Central memory CD4-positive, alpha-beta T cell (primary cell): Measurements from ENCODE around the gene MTMR1.

ENCODE experiments used
- DNase-seq: peaks from one replicate; pipeline ENCODE4 v3.0.0; 2022

Gene MTMR1

GRCh38 chrX:150697641-150698040 is 4.4 kb downstream of the MTMR1 start:
- no peak for DNase-seq

DNA sequence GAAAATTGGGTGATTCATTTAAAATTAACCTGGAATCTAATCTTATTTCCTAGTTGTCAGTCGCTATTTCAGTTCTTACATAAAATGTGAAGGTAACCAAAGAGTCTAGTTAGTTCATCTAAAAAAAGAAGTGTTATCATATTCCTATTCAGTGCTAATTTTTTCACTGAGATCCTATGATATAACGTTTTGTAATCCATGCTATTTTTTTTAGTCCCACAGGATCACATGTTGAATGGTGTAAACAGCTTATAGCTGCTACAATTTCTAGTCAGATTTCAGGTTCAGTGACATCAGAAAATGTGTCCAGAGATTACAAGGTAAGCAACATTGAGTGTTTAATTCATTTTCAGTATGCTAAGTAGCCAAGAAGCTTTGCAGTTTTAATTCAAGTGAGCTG is 5.8 kb downstream of the MTMR1 start:
- DNase-seq, result no peak

- no peak for DNase-seq
These were observed 6.9 kb downstream of the MTMR1 start for GRCh38 chrX:150700107-150700506.

GRCh38 chrX:150701377-150701776 is 8.2 kb downstream of the MTMR1 start:
- no peak for DNase-seq

GRCh38 chrX:150702966-150703694 is 9.9 kb downstream of the MTMR1 start:
- DNase-seq, result no peak

- DNase-seq, result no peak
These were observed 10.4 kb downstream of the MTMR1 start for GRCh38 chrX:150703695-150703974.

DNA sequence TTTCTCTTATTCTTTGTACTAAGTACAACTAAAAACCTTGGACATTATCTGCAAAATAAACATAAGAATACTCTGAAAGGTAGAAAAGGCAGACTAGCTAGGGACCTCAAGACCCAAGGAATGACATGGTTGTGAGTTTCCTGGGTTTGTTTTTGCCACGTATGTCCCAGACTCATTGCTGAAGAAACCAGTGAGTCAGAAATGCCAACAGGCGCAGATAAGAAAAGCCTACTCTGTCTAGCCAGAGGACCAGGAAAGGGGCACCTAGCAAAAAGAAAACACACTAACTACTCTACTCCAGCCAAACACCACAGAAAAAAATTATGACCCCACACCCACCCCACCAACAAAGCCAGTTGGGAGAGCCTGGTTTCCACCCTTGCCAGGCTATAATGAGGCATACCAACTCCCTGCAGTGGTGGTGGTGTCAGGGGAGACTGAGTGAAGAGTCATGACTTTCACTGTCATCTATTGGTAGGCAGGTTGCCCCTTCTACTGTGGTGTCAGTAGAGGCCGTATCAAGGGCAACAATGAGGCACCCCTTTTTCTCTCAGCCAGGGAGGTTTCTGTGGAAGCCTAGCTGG is 10.9 kb downstream of the MTMR1 start:
- DNase-seq, result no peak

- no peak for DNase-seq
These were observed 19.4 kb downstream of the MTMR1 start for GRCh38 chrX:150712619-150713018.

DNA sequence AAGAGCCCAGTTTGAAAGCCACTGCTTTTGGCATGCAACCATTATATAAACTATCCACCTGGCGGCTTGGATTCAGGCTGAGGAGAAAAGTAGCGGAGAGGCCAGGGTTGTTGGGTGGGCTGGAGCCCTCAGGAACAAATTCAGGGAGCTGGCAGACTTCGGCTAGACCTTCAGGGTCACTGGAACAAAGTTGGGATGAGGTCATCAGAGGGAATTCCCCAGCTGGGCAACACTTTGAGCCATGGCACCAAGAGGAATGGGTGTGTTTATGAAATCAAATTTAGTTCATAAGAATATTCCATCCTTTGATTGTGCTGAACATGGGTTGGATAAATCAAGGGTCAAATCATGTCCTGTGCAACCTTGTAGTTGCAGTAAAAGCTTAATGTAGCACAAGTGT is 22.0 kb downstream of the MTMR1 start:
- DNase-seq, result no peak

DNA sequence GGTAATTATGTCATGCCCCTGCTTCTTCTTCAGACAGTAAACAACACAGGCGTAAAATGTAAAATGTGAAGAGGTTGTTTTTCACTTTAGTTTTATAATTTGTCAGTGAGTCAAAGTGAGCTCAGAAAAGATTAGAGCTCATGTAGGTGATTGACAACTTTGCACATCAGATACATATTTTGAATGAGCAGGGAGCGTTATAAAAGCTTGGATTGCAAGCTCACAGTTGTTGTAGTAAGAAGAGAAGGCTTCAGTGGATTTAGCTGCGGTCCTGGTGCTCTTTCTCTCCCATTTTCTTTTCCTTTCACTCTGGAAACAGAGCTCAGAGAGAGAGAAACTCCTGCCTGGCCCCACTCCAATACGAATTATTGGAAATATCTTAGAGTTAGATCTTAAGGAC is 26.4 kb downstream of the MTMR1 start:
- DNase-seq, result no peak

DNA sequence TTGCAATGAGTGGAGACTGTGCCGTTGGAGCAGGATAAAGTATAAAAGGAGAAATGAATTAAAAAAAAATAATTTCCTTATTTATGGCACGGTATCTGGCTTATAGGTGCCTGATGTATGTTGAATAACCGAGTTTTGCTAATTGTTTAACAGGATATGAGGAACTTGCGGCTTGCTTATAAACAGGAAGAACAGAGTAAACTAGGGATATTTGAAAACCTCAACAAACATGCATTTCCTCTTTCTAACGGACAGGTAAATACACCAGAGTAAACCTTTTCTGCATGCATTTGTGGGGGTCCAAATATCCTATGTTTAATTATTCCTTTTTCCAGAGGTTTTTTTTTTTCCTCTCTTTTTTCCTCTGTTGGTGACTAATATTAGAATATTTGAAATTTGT is 36.8 kb downstream of the MTMR1 start:
- no peak for DNase-seq

- no peak for DNase-seq
These were observed 37.5 kb downstream of the MTMR1 start for GRCh38 chrX:150730719-150731118.

DNA sequence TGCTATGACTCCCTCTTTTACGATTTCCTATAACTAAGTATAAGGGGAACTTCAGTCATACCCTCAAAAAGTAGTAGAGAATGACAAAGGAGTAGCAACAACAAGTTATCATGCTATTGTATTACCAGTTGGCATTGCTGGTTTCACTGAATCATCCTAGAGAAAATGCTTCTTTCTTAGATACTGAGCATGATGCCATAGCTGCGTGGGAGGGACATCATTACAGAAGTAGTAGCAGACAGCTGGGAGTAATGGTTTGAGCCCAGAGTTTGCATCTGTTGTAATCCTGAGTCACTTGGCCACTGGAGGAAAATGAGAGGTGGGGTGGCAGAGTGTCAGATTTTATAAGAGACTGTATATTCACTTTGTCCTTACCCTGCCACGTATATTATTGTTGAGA is 38.6 kb downstream of the MTMR1 start:
- no peak for DNase-seq

- no peak for DNase-seq
These were observed 43.3 kb downstream of the MTMR1 start for GRCh38 chrX:150736475-150736874.

DNA sequence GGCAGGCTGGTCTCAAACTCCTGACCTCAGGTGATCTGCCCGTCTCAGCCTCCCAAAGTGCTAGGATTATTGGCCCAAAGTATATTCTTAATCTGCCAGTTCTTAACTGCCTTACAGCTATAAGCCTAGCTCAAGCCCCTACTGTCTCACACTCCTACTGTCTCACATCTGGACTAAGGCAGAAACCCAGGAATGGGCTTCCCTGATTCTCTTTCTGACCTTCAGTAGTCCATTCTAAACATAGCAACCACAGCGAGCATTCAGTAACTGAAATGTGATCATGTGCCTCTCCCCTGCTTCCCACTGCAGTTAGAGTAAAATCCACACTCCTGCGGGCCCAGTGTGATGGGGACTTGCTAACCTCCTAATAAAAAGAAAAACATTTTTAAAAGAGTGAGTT is 58.9 kb downstream of the MTMR1 start:
- no peak for DNase-seq

DNA sequence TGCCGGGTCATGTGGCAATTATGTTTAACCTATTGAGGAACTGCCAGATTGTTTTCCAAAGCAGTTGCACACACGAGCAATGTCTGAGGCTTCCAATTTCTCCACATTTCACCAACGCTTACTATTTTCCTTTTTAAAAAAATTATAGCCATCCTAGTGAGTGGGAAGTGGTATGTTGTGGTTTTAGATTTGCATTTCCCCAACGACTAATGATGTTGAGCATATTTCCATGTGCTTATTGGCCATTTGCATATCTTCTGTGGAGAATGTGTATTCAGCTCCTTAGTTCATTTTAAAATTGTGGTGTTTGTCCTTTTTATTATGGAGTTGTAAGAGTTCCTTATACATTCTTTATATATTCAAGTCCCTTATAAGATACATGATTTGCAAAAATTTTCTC is 60.2 kb downstream of the MTMR1 start:
- no peak for DNase-seq

DNA sequence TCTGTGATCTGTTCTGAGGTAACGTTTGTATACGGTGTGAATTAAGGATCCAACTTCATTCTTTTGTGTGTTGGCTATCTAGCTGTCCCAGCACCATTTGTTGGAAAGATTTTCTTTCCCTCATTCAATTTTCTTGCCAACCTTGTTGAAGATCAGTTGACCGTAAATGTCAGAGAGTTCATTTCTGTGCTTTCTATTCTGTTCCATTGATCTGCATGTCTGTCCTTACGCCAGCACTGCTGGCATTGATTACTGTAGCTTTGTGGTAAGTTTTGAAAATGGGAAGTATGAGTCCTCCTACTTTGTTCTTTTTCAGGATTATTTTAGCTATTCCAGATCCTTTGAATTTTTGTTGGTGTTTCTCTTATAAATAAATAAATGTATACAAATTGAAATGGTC is 60.8 kb downstream of the MTMR1 start:
- no peak for DNase-seq

GRCh38 chrX:150757371-150757770 is 64.2 kb downstream of the MTMR1 start:
- DNase-seq, result no peak

DNA sequence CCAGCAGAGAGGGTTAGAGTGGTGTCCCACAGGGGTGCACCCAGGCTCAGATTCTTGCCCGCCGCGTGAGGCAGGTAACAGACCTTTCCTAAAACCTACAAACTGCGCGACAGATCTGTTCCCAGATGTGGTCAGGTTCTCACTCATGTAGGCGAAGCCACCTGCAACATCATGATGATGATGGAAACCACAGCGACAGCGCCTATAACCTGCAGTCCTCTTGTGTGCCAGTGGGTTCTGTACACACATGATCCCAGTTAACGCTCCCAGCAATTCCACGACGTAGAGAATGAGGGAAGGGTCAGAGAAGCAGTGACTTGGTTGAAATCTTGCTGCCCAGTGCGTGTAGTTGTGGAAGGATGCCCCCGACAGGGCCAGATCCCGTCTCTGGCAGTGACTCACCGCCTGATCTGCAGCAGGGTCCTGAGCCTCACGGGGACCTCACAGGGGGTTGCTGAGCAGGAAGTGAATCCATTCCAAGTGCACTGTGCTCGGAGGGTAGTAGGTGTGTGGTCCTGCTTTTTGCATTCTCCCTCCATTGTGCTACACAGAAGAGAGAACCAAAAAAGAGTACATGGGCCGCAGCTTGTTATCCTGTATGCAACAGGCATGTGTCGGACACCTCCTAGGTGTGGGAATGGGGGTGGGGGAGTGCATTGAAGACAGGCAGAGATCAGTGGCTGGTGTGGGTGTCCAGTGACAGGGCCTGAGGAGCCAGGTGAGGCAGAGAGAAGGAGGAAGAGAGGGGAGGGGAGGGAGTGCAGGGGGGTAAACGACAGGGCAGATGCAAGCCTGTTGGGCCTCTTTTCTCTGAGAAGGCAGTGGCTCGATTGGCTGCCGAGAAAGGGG is 66.6 kb downstream of the MTMR1 start:
- DNase-seq, result no peak

GRCh38 chrX:150761176-150761818 is 68.1 kb downstream of the MTMR1 start:
- DNase-seq, result no peak

- DNase-seq, result no peak
These were observed 68.6 kb downstream of the MTMR1 start for GRCh38 chrX:150761819-150762216.

- DNase-seq, result no peak
These were observed 69.3 kb downstream of the MTMR1 start for GRCh38 chrX:150762258-150763165.
